Liver (tissue), 3 donors: Measurements from ENCODE around the gene PRH2.

Experiments
- NR2F2 ChIP-seq: IDR thresholded peaks from 2 replicates; pipeline ENCODE4 v1.6.1; 2016; ENCODE audit warnings: antibody characterized with exemption
- SP1 ChIP-seq: IDR thresholded peaks from 2 replicates; pipeline ENCODE4 v1.6.1; 2018; ENCODE audit warnings: antibody characterized with exemption, mild to moderate bottlenecking
- TF ChIP-seq, protein P1 (sequence below): fragments of 150-350 bp; IDR thresholded peaks from 2 replicates; pipeline ENCODE4 v1.5.1; 2017; ENCODE audit warnings: improper control_type of control experiment, low read depth, low read length; ENCODE audit not compliant: missing input control
- TF ChIP-seq, protein P2 (sequence below): IDR thresholded peaks from 2 replicates; pipeline ENCODE4 v1.6.1; 2016; ENCODE audit warnings: antibody characterized with exemption, mild to moderate bottlenecking
- donor health status: healthy.
- donor health status: healthy.

DNA sequence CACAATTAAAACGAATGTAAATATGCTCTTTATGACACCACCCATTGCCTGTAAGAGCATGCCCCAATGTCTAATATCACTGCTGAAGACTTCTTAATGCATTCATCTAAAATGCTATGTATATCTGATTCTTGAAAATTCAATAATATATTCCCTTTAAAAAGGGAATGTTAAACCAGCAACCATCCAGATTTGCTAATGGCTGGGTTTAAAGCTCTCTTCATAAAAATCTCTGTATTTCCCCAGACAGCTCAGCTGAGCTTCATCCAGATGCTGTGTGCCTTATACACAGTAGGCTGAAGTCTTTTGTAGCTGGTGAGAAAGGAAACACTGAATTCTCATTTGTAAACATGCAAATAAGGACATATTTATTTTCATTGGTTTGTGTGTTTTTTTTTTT, 10.1 kb downstream of the PRH2 start, which contains the start of gene TAS2R14:
- TF ChIP-seq, protein P1, sequence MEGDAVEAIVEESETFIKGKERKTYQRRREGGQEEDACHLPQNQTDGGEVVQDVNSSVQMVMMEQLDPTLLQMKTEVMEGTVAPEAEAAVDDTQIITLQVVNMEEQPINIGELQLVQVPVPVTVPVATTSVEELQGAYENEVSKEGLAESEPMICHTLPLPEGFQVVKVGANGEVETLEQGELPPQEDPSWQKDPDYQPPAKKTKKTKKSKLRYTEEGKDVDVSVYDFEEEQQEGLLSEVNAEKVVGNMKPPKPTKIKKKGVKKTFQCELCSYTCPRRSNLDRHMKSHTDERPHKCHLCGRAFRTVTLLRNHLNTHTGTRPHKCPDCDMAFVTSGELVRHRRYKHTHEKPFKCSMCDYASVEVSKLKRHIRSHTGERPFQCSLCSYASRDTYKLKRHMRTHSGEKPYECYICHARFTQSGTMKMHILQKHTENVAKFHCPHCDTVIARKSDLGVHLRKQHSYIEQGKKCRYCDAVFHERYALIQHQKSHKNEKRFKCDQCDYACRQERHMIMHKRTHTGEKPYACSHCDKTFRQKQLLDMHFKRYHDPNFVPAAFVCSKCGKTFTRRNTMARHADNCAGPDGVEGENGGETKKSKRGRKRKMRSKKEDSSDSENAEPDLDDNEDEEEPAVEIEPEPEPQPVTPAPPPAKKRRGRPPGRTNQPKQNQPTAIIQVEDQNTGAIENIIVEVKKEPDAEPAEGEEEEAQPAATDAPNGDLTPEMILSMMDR = no peak
- TF ChIP-seq, protein P2, sequence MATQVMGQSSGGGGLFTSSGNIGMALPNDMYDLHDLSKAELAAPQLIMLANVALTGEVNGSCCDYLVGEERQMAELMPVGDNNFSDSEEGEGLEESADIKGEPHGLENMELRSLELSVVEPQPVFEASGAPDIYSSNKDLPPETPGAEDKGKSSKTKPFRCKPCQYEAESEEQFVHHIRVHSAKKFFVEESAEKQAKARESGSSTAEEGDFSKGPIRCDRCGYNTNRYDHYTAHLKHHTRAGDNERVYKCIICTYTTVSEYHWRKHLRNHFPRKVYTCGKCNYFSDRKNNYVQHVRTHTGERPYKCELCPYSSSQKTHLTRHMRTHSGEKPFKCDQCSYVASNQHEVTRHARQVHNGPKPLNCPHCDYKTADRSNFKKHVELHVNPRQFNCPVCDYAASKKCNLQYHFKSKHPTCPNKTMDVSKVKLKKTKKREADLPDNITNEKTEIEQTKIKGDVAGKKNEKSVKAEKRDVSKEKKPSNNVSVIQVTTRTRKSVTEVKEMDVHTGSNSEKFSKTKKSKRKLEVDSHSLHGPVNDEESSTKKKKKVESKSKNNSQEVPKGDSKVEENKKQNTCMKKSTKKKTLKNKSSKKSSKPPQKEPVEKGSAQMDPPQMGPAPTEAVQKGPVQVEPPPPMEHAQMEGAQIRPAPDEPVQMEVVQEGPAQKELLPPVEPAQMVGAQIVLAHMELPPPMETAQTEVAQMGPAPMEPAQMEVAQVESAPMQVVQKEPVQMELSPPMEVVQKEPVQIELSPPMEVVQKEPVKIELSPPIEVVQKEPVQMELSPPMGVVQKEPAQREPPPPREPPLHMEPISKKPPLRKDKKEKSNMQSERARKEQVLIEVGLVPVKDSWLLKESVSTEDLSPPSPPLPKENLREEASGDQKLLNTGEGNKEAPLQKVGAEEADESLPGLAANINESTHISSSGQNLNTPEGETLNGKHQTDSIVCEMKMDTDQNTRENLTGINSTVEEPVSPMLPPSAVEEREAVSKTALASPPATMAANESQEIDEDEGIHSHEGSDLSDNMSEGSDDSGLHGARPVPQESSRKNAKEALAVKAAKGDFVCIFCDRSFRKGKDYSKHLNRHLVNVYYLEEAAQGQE = no peak
- no peak for TF ChIP-seq SP1
- no peak for TF ChIP-seq NR2F2
